GM19395 (cell line): ENCODE data around the gene MUC15.

Experiments
- ATAC-seq: cut with Tn5 transposase; IDR thresholded peaks from one replicate; pipeline ENCODE4 v1.9.1; 2021; ENCODE audit warnings: mild to moderate bottlenecking, moderate library complexity; ENCODE audit not compliant: unreplicated experiment

MUC15 gene

DNA sequence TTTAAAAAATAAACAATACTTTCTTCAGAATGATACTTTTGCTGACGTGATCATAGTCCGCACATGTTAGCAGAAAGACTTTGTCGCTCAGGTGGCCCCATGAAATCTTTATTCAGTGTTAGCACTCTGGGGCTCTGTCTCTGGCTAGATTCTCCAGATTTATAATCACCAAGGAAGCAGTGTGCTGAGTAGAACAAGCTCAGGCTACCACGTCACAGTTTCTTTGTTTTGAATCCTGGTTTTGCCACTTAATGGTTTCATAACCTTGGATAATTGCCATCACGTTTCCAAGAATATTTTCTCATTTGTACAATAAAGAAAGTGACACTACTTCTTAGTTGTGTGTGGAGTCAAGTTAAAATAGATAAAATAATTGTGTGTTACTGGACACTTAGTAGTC lies 3.9 kb upstream of the MUC15 start:
- ATAC-seq, result no peak

DNA sequence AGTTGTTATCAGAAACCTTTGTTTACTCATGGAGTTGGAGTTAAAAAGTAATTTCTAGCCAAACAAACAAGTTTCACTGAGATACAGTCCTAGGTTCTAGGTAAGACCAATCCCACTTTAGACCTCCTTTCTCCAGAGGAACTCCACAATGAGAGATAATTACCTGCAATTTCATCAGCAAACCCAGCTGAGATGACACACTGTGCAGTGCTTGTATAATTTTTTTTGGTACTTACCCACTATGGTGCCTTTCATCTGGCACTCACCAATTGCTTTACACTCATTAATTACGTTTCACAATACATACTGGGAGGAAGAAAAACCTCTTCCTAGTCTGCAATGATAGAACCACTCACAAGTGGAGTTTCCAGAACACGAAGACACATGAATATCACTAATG lies 1.8 kb upstream of the MUC15 start:
- no peak for ATAC-seq

DNA sequence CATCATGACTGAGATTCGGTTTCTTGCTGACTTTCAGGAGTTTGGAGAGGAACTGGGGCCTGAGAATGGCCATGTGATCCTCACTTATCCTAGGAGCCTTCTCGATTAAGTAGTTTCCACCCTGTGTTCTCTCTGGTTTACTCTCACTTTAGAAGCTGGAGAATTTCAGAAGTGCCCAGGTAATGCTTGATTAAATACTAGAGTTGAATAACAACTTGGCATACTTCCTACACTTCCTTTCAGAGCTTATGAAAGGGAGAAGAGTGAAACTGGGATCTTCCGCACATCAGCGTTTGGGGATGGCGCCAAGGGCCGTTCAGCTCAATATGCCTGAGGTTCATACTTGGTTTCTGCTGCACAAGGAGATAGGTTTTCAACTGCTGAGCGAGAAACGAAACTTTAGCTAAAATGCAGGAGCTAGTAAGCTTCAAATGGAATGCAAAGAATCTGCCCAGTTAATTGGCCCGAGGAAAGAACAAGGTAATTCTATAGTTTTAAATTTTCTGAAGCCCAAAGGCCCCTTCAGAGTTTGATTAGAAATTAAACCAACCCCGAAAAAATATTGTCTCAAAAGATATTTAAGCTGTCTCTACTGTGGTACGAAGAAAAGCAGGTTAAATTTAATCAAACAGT lies 823 bp upstream of the MUC15 start:
- ATAC-seq, result no peak

DNA sequence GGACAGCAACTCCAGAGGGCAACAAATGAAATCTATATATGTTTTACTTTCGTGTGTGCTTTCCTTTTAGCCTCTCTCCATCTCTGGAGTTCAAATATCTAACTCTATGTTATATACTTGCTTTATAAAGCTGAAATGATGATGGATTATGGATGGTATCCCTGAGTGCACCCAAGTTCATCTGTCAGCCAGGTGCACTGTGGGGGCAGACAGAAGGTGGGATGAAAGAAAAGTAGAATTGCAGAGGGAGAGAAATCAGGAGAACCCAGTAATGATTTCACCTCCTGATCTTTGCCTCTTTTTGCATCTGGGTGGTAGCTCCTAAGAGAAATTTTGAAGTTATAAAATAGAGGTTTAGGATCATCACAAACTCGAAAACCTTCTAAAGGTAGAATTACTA lies 2.4 kb downstream of the MUC15 start:
- no peak for ATAC-seq

DNA sequence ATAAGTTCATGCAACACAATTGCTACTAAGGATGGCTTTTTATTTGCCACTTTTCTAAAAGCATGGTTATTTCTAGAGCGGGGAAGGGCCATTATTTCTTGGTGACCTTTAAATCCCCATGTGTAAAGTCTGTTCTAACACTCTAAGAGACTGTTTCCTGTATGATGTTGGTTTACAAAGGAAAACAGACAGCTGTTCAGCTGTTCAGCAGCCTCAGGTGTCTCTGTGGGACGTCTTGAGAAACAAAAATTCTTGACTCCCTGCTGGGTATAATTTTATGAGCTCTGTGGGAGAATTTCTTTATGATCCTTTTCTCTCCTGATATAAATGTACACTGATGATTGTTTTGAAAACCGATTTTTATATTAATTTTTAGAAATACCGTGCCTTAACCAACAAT lies 13.9 kb downstream of the MUC15 start:
- no peak for ATAC-seq

DNA sequence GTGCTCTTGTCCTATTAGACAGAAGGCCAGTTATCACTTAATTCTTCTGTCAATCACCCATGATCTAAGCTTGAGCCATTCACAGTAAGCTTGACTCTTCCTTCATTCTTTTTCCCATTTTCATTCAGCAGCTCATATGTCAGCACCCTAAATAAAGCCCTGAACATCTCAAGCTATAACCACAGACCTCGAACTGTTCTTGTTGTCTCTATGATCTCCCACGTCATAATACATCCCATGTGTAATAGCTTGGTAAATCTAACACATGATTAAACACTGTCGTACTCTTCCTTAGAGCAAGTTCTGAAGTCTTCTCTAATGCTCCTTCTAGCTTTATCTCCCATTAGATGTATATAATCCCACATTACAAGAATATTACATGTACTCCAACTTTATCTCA lies 14.4 kb downstream of the MUC15 start:
- no peak for ATAC-seq

DNA sequence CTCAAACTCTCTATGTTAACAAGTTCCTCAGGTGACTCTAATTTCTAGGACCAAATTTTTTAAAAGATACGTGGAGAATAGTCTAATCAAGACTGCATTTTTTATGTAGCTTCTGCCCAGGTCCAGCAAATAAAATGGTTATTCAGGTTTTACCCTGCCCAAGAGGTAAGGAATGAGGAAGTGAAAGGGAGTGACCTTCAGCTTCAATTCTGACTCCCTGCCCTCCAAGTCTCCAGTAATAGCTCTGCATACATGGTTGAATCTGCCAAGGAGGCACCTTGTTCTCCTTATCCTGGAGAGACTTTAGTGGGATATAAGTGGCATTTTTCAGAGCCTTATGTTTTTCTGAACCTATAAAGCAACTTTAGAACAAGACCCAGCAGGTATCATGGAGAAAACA lies 15.5 kb downstream of the MUC15 start:
- ATAC-seq, result no peak

DNA sequence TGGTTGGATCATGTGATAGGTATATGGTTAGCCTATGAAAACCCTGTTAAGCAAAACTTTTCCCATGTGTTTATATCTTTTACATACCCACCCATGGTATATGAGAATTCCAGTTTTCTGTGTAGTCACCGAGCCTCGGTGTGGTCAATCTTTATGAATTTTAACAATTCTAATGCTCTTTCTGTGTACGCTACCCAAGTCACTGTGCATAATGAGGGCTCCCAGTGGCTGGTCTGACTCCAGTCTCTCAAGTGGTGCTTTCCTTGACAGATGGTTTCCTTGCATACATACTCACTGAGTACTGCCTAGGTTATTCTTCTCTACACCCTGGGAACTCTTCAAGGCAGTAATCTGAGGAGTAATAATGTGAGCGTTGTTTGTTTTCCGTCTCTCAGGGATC lies 17.6 kb downstream of the MUC15 start:
- ATAC-seq, result no peak

DNA sequence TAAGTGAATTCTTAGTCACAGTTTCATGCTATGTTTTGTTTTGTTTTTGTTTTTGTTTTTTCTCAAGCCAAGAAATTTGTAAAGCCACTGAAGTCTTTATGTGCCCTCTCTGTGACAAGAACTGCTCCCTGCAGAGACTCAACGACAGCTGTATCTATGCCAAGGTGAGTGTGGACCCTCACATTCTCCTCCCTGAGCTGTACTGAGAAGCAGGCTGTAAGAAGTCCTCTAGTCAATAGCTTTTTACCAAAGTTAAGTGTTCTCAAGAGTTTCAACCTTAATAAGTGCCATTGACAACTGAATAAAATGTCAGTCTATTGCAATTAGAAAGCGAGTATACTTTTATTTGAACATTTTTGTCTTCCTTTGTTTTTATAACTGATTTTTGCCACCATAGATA lies 18.9 kb downstream of the MUC15 start:
- ATAC-seq, result no peak

DNA sequence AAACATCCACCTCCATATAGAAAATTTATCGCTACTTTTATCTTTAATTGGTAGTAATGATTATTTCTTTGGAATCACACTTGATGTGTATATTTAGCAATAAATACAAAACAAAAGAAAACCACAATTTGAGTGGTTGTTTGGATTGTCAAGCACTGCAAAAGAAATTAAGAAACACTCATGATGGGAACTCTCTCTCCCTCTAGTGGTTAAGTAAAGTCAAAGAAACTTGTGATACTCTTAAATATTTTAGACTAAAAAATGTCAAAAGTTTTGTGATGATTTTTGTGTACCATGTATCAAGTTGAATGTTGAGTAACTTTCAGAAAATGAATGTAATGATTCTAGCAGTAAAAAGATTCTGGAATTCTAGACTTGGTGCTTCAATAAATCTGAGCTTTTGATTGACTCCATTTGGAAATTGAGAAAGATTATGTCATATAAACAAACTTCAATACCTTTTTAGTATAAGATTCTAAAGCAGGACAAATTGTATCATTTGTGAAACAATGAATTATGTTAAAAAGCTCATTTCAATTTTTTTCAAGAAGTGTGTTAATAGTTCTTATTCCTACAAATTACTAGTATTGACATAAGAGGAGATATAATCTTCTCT lies 20.8 kb downstream of the MUC15 start:
- no peak for ATAC-seq

DNA sequence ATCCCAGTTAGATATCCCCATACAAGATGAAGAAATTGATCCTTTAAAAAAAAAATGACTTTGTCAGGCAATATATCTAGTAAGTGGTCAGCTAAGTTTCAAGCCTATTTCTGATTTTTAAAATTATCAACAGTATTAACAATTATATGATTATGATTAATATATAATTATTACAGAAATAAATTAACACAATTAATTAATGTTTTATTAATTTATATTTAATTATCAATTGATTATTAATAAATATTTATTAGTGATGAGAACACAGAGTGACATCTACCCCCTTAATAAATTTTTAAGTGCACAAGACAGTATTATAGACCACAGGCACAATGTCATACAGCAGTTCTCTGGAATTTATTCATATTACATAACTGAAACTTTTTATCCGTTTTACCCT lies 22.0 kb downstream of the MUC15 start:
- ATAC-seq, result no peak

DNA sequence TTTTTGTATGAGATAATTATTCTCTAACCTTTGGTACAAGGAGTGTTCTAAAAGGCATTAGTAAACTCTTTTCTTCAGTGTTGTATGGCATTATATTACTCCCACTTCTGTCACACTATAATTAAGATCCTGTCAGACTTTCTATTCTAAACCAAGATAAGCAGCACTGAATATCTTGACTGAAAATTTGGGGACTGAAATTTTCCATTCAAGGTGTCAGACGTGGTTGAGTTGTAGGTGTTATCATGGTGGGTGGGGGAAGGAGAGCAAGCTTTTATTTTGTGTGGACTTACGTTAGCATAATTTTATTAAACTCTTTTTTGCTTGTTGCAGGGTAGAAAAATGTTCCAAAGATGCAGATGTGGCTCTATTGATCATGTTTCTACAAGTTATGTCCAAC lies 22.9 kb downstream of the MUC15 start:
- ATAC-seq, result no peak

DNA sequence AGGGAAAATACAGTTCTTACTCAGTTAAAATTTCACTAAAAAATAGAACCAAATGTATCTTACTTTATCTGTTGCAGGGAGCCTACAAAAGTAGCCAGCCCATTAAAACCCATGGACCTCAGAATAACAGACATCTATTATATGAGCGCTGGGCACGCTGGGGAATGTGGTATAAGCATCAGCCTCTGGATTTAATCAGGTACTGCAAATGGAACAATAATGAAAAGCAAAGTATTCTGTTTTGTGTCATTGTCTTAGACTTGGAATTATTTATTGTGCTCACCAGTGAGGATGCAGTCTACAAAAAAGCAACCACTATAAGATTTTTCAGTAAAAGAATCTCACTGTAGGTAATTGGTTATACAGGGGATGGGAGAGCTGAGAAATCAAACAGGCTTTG lies 30.2 kb downstream of the MUC15 start:
- no peak for ATAC-seq

DNA sequence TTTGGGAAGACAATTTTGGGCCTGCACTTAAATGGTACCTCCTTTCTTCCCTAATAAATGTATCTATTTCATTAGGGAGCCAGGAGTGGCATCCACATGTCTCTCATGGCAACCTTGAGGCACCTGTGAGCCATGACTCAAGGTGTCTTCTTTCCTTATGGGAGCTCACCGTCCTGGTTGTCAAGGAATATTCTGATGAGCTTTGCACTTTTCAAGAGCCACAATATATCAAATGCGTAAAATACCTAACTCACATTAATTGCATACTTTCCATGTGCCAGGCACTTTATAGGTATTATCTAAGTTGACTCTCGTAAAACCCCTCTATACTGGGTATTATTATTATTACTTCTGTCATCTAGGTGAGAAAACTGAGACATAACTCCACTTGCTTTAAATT lies 32.5 kb downstream of the MUC15 start:
- ATAC-seq, result no peak

DNA sequence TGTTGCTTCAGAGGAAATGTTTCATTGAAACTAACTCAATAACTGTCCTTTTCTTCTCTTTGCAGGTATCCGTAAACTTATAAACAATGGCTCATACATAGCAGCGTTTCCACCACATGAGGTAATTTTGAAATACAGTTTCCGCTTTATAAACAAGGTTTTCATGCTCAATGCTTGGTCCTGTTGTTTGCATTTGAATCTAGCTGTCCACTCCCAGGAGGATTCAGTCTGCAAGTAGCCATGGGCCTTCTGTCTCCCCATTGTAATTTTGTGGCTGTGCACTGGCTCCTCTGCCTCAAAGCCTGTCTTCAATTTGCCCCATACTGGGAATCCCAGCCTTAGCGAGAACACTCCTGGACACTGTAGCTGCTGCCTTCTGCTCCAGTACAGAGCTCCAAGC lies 34.7 kb downstream of the MUC15 start:
- ATAC-seq, result no peak

DNA sequence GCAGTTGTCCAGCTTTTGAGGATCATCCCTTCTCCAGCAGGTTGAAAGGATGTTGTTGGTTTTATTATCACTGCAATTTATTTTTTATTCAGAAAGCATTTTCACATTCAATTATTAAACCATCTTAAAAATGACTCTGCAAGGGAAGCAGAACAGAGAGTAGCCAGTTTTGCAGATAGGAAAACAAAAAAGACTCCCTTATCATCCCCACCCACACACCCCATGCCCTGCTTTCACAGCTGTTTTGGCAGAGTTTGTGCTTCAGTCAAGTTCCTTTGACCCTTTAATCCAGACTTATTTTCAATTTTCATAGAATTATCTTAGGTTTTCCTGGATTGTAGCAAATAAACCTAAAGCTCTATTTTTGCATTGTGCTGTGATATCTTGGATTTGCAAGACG lies 44.4 kb downstream of the MUC15 start:
- no peak for ATAC-seq

DNA sequence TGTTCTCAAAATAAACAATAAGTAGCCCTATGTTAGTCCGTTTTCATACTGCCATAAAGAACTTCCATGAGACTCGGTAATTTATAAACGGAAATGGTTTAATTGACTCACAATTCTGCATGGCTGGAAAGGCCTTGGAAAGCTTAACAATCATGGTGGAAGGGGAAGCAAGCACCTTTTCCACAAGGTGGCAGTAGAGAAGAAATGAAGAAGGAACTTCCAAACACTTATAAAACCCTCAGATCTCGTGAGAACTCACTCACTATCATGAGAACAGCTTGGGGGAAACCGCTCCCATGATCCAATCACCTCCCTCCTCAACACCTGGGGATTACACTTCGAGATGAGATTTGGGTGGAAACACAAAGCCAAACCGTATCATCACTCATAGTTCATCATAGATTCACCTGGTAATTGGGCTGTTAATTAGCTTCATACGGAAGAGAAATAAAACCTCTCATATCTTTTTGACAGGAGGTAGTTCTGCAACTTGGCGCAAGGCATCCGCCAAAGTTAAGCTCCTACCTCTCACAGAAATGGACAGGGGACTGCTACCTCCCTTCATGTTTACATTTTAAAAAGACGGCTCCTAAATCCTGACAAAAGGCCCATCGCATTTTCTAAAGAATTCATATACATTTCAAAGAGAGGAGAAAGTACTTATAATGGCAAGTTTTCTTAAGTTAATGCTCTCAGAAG lies 49.0 kb downstream of the MUC15 start:
- ATAC-seq, result no peak

DNA sequence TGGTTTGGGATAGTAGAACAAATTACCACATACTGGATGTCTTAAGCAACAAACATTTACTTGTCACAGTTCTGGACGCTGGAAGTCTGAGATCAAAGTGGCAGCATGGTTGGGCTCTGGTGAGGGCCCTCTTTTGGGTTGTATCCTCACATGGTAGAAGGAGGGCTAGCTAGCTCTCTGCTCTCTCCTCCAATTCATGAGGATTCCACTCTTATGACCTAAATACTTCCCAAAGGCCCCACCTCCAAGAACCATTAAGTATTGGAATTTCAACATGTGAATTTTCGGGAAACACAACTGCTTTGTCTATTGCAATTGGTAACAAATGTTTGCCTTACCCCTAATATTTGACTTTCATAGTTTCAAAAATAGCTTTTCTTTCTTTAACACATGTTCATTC lies 52.6 kb downstream of the MUC15 start:
- ATAC-seq, result no peak

DNA sequence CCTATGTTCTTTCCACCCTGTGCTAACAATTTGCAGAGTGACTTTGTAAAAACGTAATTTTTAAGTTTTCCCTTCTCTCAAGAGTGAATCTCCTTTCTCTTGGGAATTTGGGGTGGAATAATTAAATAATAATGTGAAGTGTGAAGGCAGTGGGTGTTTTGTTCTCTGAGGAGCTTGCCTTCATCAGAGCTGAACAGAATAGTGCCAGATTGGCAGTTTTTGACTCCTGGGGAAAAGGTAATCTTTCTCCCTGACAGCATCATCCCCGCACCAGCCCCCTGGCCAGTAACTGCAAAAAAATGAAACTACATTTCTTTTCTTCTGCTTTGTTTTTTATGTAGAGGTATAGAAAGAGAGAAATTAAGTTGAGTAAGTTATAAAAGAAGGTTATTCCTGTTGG lies 59.9 kb downstream of the MUC15 start:
- ATAC-seq, result no peak

DNA sequence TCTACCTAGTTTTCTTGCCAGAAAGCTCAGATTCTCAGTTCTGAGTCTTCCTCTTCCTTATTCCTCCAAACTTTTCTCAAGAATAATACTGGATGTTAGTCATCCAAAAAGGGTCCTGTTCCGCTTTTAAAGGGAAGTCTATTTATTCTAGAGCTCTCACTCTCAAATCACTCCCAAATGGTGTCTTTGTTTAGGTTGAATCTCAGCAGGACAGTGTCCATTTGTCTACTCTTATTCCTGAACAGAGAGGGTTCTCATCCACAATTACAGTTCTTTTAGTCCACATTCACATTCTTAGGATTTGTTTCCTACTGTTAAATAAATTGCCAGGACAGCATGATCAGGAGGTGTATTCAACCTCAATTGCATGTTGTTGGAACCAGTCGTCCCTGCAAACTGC lies 61.3 kb downstream of the MUC15 start:
- no peak for ATAC-seq

DNA sequence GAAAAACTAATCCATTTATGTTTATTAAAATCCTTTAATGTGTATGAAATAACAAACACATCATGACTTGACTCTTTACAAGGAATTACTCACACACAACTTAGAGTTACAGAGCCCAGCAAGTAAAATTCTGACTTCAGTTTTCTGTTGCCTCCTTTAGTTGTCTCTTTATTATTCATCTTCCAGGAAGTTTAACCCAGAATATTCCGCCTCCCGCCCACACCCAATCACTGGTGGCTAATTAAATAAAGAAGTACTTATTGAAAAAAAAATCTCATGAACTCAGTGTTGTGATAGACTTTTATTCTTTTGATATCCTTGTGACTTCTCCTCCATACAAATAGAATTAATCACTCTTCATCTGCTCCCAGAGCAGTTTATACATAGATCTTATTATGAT lies 61.9 kb downstream of the MUC15 start:
- ATAC-seq, result no peak
